Testis (tissue), 3 donors: ENCODE measurements around the gene ZNF850. TPM values are rescaled to one million over a fixed set of nuclear protein-coding genes. Genes with fewer than 3 reads are reported as not detected.
A peak's percentile ranks its signal among the peaks of the same experiment; 100 is the strongest.

Experiments used
- DNase-seq: peaks from one replicate; pipeline ENCODE4 v3.0.0-alpha.2; 2019
- H3K27ac ChIP-seq, 2 donors: fragments of 200-600 bp; sonication (generic); one replicate each; pipeline ENCODE4 v1.5.1; 2019
- H3K27me3 ChIP-seq: fragments of 200-600 bp; sonication (generic); one replicate; pipeline ENCODE4 v1.5.1; 2019
- H3K36me3 ChIP-seq: fragments of 200-600 bp; sonication (generic); one replicate; pipeline ENCODE4 v1.5.1; 2017; ENCODE audit warnings: low read depth; ENCODE audit errors: missing control alignments
- H3K4me1 ChIP-seq: fragments of 200-600 bp; sonication (generic); one replicate; pipeline ENCODE4 v1.5.1; 2019
- H3K4me3 ChIP-seq, 2 donors: fragments of 200-600 bp; sonication (generic); one replicate each; pipeline ENCODE4 v1.5.1; 2017 to 2019
- H3K9me3 ChIP-seq: fragments of 200-600 bp; sonication (generic); one replicate; pipeline ENCODE4 v1.5.1; 2017
- POLR2A ChIP-seq: fragments of 450-650 bp; IDR thresholded peaks from one replicate; pipeline ENCODE4 v1.6.1; 2017; ENCODE audit warnings: antibody characterized with exemption, mild to moderate bottlenecking, moderate library complexity
- WGBS, 2 donors: methylation state at CpG; one replicate each; pipeline ENCODE4 v1.1.5; 2018; 5-methylcytosine and 5-hydroxymethylcytosine counted together
- intact Hi-C: fragments of 100-400 bp; cut with DNase I; formaldehyde crosslinking; loops from one replicate; pipeline ENCODE4 v1.15.1; 2023; ENCODE audit warnings: low total_unique reads
- polyA plus RNA-seq: library from polyadenylated mRNA; stranded (reverse); fragments of 350-450 nt; fragmentation: Illumina TruSeq; extraction: RNeasy Lipid Tissue Mini Kit (QIAGEN cat#74804); gene quantifications from one replicate; pipeline ENCODE4 v1.2.3, GENCODE V29; 2014; ENCODE audit warnings: low read depth, low replicate concordance; ENCODE audit not compliant: insufficient read depth
- total RNA-seq, 2 donors: library from RNA; depleted of rRNA; stranded (reverse); fragments of >200 nt; gene quantifications; one replicate each; pipeline ENCODE4 v1.2.3, GENCODE V29; 2016
- TF ChIP-seq, protein P1 (sequence below), 3 experiments: fragments of 450-650 bp in 2 of 3; fragments of 200-600 bp in 1 of 3; sonication (generic) in 1 of 3; IDR thresholded peaks; one replicate each; pipeline ENCODE4 v1.5.1; 2016 to 2019; ENCODE audit warnings: antibody characterized with exemption in 3 of 3, mild to moderate bottlenecking in 2 of 3, moderate library complexity in 1 of 3

Gene ZNF850
- total and polyA plus RNA-seq, 3 donors from 2014 or later: 4.1 to 17.8 (median 10.6) TPM

DNA sequence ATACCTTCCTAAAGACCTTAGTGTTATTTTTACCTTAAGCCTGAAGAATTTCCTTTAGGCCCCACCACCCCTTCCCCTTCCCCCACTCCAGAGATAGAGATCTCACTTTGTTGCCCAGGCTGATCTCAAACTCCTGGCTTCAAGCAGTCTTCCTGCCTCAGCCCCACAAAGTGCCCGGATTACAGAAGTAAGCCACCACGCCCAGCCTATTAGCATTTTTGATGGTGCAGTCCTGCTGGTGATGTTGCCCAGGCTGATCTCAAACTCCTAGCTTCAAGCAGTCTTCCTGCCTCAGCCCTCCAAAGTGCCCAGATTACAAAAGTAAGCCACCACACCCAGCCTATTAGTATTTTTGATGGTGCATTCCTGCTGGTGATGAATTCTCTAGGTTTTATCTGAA is 63.2 kb downstream of the ZNF850 start:
- intact Hi-C loops: no loop called here
- DNase-seq: no peak
- Histone ChIP-seq H3K27ac (no peak overlapping the region), H3K36me3 (no peaks in the 10 kb centered on the region), H3K27me3 (no peaks in the 10 kb centered on the region), H3K4me3 (no peak overlapping the region), H3K4me1 (no peaks in the 10 kb centered on the region), H3K9me3 (no peaks in the 10 kb centered on the region)
- no peak for TF ChIP-seq POLR2A
- TF ChIP-seq, protein P1, sequence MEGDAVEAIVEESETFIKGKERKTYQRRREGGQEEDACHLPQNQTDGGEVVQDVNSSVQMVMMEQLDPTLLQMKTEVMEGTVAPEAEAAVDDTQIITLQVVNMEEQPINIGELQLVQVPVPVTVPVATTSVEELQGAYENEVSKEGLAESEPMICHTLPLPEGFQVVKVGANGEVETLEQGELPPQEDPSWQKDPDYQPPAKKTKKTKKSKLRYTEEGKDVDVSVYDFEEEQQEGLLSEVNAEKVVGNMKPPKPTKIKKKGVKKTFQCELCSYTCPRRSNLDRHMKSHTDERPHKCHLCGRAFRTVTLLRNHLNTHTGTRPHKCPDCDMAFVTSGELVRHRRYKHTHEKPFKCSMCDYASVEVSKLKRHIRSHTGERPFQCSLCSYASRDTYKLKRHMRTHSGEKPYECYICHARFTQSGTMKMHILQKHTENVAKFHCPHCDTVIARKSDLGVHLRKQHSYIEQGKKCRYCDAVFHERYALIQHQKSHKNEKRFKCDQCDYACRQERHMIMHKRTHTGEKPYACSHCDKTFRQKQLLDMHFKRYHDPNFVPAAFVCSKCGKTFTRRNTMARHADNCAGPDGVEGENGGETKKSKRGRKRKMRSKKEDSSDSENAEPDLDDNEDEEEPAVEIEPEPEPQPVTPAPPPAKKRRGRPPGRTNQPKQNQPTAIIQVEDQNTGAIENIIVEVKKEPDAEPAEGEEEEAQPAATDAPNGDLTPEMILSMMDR (IDR thresholded peaks at IDR 0.05): no peak
- 85 to 93% methylated on average over 2 of the region's 2 CpGs for WGBS, 2 donors

DNA sequence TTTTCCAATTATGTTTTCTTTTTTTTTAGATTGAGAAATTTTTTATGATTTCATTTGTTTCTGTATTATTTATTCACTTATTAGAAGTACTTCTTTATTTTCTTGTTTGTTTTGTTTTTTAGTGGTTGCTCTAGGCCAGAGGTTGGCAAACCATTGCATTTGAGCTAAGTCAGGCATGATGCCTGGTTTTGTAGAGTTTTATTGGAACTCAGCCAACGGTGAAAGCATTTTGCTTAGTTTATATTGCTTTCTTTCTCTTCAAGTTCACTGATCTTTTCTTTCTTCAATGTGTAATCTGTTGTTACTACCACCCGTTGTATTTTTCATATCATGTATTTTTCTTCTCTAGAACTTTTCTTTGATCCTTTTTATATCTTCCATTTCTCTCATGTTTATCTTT is 65.5 kb downstream of the ZNF850 start:
- Histone ChIP-seq H3K36me3 (no peaks in the 10 kb centered on the region), H3K27me3 (no peaks in the 10 kb centered on the region), H3K27ac (no peak overlapping the region), H3K4me1 (no peaks in the 10 kb centered on the region), H3K9me3 (no peaks in the 10 kb centered on the region), H3K4me3 (no peak overlapping the region)
- WGBS, 2 donors: 82 to 94% methylated on average over 1 to 2 of the region's 2 CpGs
- intact Hi-C loops: no loop called here
- no peak for TF ChIP-seq POLR2A
- TF ChIP-seq, protein P1 (IDR thresholded peaks at IDR 0.05): no peak
- DNase-seq: no peak

DNA sequence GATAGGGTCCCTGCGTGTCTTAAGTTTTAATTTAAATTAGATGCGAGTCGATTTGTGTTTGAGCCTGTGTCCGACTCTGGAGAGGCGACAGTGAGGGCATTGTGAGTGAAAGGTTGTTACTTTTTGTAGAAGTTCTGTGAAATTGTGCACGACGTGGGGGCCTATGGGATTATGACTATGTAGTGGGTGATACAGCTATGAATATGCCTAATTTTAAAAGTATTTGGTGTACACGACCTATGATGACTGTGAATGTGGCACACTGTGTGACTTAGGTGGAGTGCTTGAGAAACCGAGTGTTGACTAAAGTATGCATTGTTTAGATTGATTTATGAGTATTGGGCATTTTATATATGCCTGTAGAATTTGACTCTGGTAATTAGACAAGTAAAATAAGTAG is 84.5 kb downstream of the ZNF850 start:
- H3K4me3 ChIP-seq: peak overlapping the region; percentile 68 to 80
- no peaks in the 10 kb centered on the region for H3K36me3 ChIP-seq
- H3K4me1 ChIP-seq: peaks cover 12% of the 10 kb centered on the region
- no peak for TF ChIP-seq POLR2A
- TF ChIP-seq, protein P1 (IDR thresholded peaks at IDR 0.05): no peak
- no peaks in the 10 kb centered on the region for H3K27me3 ChIP-seq
- H3K27ac ChIP-seq: peak overlapping the region; percentile 8 to 56
- DNase-seq: no peak
- 4 to 7% methylated on average over 9 of the region's 9 CpGs for WGBS, 2 donors
- H3K9me3 ChIP-seq: no peaks in the 10 kb centered on the region
- intact Hi-C loops: no loop called here

DNA sequence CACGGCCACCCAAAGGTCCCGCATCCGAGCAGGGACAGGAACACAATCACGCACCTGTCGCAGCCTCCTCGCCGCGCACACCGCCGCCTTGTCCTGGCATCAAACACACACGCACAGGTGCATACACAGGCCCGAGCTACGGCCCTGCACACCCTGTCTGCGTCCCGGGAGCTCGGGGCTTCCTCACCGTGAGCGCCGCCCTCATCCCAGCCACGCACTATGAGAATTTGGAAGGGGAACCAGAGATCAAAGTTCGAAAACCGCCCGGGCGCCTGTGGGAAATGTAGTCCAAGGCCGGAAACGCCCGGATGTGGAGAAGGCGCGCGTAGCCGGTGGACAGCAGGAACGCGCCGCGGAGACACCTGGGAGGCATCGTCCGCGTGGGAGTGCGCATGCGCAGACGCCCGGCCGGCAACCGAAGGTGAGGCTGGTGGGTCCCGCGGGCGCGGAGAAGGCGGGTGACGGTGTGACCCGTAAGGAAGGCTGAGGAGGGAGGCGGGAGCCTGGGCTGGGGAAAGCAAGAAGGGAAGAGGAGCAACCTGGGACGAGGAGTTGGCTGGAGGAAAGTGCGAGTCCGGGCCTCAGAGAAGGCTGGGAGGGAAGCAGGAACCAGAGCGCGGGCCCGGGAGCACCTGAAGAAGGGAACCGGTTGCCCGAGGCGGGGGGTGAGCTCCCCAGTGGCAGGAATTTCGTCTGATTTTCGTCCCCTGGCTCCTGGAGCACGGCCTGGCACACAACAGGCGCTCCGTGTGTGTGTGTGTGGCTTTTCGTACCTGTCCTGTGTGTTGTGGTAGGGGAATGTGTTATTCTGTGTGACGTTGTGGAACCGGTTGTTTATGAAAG is 85.2 kb downstream of the ZNF850 start, which contains the start of gene ZNF567:
Gene ZNF567, plus strand, starts transcription at position 399 of the 843 bp plus-strand sequence. CDS start 7,256 bp downstream, outside the sequence.
- Histone ChIP-seq H3K9me3 (no peaks in the 10 kb centered on the region), H3K4me1 (peaks cover 12% of the 10 kb centered on the region), H3K36me3 (no peaks in the 10 kb centered on the region), H3K4me3 (peak within 1 kb of the TSS; percentile 68 to 80), H3K27me3 (no peaks in the 10 kb centered on the region), H3K27ac (peak within 1 kb of the TSS; percentile 8 to 56)
- TF ChIP-seq, protein P1 (IDR thresholded peaks at IDR 0.05): peak in 1 of 3 experiments; percentile 19
- TF ChIP-seq POLR2A: no peak
- peak; percentile 99 for DNase-seq
- intact Hi-C loops: no loop called here
- WGBS, 2 donors: 0% methylated on average over 55 to 69 of the region's 69 CpGs
